Mesenteric fat pad (tissue), 1 donor: ENCODE measurements around the gene FBN2. TPM values are rescaled to one million over a fixed set of nuclear protein-coding genes. Genes with fewer than 3 reads are reported as not detected.
"Not testable (repeated sequence)": the region's sequence is repeated elsewhere in the genome, so short reads cannot be mapped to it uniquely, and the experiment has no call there.

Experiments
- DNase-seq: peaks from one replicate; pipeline ENCODE4 v3.0.0-alpha.2; 2020; ENCODE audit warnings: low spot score
- total RNA-seq: library from RNA; stranded (reverse); fragmentation: NEBNext Ultra II Directional; extraction: Animal tissue kit (Norgen Biotek cat#: 25700); gene quantifications from one replicate; pipeline ENCODE4 v1.2.1, GENCODE V29; 2021
- donor health status: DM: yes; HTN: yes; CAD: no.

The FBN2 gene
- total RNA-seq, 1 donor from 2014 or later: 1.4 TPM

- DNase-seq: no peak
Observed at GRCh38 chr5:128480158-128480557, 57.9 kb downstream of the FBN2 start.

DNA sequence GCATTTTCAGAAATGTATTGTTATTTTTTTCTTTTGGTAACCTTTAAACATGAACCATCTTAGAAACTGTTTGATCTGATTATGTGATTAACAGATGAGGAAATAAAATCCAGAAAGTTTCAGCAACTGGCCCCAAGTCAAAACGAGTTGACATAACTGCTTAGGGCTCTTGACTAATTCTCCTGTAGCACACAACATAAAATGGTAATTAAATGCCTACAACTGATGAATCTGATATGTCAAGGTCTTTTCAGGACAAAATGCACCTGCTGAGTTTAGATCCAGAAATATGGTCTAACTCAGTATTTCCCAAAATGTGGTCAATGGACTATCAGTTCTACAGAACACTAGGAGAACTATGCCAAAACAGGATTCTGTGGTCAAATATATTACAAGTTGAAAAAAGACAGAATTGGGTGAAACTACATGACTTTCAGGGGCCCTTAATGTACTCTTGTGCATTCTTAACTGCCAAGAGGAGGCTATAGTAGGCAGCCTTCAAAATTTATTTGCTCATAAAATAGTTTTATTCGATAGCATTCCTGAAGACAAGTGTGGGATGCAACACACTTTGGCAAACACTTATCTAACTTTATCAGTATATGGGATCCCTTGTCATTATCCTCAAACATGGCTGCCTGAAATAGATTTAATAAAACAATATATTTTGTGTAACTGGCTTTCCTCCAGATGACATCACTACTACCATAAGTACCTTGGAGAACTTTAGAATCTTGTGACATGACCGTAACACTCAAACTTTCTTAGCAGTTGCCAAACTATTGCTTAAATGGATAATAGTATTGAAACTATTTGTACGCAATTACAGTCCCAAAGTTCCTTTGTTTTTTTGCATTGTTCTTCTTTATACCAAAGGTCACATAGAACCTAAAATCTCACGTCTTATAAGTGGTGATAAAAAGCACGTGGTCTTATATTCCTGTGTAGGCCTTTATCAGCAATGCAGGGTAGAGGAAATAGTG is 59.4 kb downstream of the FBN2 start:
- DNase-seq: no peak

GRCh38 chr5:128477944-128478343 is 60.1 kb downstream of the FBN2 start:
- DNase-seq: no peak

DNA sequence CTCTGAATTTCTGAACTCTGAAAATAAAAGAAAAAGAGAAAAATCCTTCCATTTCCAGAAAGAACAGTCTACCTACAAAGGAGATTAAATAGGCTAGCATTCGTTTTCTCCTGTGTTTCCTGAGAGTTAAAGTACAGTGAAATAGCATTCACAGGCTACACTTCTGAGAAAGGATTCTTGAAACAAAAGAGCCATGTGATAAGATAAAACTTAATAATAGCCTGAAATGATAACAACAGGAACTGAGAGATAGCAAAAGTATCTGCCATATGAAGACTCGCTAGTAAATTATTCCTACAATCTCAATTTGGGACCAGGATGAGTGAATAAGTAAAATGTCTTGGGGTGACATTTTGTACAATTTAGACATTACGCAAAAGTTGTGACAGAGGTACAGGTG is 62.4 kb downstream of the FBN2 start:
- DNase-seq: no peak

DNA sequence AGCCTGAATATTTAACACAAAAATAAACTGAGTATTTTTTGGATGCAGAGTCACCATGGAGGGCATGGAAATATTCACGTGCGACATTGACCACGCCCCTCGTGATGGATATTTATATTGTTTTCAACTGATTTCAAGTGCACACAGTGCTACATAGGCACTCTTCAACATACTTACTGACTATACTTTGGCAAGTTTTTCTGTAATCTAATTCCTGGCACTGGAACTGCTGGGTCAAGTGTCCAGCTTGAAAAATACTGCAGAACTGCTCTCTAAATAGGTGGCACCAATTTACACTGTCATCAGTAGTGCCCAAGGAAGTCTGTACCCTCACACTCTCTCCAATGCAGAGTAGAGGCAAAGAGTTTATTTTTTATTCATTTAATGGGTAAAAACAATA is 65.1 kb downstream of the FBN2 start:
- DNase-seq: no peak

DNA sequence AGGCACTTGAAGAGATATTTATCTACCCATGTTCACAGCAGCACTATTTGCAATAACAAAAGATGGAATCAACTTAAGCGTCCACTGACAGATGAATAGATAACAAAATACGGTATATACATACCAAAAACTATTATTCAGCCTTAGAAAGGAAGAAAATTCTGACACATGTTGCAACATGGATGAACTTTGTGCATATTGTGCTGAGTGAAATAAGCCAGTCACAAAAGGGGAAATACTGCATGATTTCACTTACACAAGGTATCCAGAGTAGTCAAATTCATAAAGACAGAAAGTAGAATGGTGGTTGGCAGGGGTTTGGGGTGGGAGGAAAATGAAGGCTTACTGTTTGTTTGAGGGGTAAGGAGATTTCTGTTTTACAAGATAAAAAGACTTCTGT is 66.0 kb downstream of the FBN2 start:
- DNase-seq: no peak

- no peak for DNase-seq
Observed at GRCh38 chr5:128470663-128471062, 67.4 kb downstream of the FBN2 start.

DNA sequence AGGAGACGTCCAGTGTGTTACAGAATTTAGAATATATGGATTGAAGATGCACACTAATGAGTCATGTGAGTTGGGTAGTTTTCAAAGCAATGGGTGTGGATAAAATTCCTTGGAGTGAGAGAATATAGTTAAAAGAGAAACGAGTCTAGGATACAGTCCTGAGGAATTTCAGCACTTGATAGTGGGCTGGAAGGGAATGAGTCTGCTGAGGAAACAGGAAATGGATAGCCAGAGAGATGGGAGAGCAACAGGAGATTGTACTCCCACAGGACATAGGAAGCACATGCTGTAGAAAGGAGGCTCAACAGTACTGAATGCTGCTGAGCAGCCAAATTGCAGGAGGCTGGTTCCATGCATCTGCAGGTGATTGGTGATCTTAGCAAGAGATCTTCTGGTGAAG is 68.1 kb downstream of the FBN2 start:
- no peak for DNase-seq

GRCh38 chr5:128466980-128467379 is 71.1 kb downstream of the FBN2 start:
- no peak for DNase-seq

DNA sequence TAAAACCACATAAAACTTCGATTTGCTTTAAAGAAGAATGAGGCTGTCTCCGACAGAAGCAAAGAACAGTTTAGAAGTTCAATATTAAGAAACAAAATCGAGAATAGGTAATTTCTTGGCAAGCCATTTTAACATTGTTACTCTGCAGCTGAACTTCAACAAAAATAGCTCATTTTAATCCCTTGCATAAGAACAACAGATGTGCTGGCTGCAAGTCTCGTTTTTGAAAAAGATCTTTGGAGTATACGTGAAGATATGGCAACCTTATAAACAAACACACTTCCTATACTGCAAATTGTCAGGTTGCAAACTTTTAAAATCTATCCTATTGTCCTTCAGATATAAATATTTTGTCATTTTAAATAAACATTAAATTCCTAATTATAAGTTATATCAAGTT is 71.5 kb downstream of the FBN2 start:
- DNase-seq: no peak

DNA sequence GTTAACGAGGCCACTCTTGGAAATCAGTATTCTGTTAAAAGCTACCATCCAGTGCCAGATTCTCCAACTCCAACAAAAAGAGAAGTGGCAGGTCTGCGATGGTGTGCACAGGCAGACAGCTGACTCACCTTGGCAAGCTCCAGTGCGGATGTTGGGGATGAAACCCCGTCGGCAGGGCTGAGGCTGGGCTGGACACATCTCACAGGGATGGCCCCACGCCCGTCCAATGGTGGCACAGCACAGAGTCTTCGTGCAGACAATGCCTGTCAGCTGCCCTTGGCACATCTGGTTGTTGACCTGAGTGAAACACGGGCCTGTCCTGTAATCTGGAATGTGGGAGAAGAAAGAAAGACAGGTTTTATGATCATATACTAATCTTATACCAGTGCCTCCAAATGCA is 73.4 kb downstream of the FBN2 start:
- DNase-seq: no peak

DNA sequence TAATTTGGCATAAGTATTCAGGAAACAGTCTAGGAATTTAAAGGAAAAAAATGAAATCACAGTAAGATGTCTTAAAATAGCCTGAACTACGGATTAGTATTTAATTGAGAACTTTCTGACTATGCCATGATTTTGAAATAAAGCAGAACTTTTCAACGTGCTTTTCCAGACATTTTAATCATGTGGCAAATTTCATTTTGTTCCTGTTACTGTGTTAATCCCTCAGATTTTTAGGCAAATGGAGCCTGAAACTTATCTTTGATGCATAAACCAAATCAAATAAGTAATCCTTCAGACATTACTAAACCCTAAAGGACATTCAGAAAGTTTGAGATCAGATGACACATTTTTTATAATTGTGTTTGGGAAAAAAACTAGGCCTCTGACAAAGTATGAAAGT is 75.7 kb downstream of the FBN2 start:
- DNase-seq: no peak

GRCh38 chr5:128457147-128457915 is 80.7 kb downstream of the FBN2 start:
- not testable (repeated sequence) for DNase-seq

DNA sequence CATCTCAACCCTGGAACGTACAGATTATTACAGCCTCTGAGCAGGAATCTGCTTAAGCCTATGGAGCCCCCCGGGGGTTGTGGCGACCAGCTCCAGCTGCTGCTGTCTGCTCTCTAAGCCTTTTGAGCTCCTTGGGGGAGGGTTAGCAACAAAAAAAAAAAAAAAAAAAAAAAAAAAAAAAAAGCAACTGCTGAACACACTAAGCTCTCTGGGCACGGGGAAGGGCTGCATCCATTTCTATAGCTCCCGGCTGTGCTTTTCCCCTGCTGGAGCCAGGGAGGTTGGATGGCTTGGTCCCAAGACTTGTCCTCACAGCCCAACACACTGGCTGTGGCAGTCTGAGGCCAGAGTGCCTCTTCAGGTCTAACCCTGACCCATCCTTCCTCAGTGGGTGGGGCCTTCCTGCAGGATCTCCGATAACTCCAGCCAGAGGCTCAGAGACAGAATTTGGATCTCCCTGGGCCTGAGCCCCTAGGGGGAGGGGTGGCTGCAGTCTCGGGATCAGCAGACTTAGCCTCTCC is 82.1 kb downstream of the FBN2 start:
- DNase-seq: no peak

DNA sequence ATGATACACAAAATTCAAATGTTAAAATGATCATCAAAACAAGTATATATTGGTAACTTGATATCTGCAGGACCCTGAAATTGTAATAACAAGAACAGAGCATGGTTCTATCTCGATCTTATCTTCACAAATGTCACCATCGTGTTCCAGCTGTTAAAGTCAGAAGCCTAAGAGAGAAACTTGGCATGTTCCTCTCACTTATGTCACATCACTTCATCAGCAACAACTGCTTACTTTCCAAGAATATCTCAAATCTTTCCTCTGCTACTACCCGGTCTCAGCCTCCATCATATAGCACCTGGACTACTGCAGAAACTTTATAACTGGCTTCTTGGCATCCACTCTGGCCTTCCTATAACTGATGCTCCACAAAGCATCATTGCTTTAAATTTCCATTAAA is 84.9 kb downstream of the FBN2 start:
- no peak for DNase-seq

DNA sequence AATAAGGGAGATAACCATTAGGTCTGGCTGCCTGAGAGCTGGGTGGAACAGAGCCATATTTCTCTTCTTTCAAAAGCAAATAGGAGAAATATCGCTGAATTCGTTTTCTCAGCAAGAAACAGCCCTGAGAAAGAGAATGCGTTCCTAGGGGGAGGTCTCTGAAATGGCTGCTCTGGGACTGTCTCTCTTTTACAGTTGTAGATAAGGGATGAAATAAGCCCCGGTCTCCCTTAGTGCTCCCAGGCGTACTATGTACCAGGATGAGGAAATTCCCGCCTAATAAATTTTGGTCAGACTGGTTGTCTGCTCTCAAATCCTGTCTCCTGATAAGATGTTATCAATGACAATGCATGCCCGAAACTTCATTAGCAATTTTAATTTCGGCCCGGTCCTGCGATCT is 90.8 kb downstream of the FBN2 start:
- not testable (repeated sequence) for DNase-seq

- no peak for DNase-seq
Observed at GRCh38 chr5:128441941-128442350, 96.1 kb downstream of the FBN2 start.

GRCh38 chr5:128441165-128441564 is 96.9 kb downstream of the FBN2 start:
- DNase-seq: no peak

- no peak for DNase-seq
Observed at GRCh38 chr5:128436749-128437188, 101.3 kb downstream of the FBN2 start.

DNA sequence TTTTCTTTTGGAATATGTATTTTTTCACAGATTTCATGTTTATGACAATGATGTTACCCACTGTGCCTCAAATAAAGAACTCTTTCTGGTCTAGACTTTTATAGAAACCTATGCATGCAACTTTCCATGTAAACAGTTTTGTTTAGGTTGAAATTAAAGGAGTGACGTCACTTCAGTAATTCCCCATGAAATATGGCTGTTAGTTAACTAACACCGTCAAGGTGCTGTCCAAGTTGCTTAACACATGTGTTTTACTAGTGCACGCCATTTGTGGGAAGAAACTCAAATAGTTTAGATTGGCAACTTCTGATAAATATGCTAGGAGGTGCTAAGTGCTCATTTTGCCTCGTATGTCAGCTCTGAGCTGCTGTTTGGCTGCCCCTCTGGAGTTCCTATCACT is 102.2 kb downstream of the FBN2 start:
- no peak for DNase-seq

DNA sequence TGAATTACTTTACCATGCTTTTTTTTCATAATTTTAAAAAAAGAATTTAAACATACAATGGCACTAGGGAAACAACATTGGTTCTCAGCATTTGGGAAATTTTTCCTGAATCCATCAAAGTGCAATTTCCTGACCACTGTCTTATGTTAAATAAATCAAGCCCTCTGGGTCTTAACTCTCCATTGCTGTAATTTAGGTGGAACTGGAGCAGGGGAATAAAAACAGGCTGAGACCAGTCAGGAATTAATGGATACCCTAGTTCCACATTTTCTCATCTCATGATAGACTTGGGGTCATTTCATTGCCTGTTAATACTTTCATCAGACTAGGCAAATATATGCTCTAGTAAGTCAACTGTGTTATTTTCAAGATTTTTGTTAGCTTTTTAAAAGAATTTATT is 103.1 kb downstream of the FBN2 start:
- DNase-seq: no peak

DNA sequence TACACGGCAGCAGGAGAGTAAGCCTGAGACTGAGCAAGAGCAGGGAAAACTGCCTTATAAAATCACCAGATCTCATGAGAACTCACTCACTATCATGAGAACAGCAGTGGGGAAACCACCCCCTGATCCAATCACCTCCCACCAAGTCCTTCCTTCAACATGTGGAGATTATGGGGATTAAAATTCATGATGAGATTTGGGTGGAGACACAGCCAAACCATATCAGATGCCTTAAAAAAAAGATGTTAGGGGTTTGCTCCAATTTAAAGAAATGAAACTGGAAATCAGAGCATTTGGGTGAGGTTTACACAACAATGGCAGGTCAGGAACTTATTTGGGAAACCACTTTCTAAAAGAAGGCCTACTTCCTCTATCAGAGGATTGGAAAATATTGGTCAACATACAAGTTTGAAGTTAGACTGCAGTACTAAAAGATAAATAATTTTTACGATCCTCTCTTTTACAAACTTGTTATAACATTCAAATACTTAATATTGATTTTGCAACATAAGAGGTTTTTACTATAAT is 105.1 kb downstream of the FBN2 start:
- DNase-seq: no peak
